GM12872 (cell line): ENCODE measurements around the gene TANC1.

ENCODE experiments used
- CTCF ChIP-seq: IDR thresholded peaks from 3 replicates; pipeline ENCODE4 v1.5.1; 2011; ENCODE audit warnings: low read depth, mild to moderate bottlenecking, low read length, moderate library complexity; ENCODE audit not compliant: insufficient read depth

The TANC1 gene

DNA sequence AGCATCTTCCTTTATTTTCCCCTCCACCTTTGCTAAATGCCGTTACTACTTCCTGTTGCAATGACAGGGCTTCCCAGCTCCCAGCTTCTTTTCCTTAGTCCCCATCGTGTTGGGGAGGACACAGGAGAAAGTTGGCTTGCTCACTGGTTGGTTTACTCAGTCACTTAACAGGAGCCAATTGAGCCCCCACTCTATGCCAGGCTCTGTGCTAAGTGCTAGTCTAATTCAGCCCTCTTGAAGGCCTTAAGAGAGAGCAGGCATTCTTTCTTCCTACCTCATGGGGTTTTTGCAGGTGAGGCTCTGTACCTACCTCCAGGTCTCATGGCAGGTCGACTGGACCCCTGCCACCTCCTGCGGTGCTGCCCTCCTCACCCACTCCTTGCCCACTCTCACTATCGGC, 20.1 kb downstream of the TANC1 start:
- no peak for TF ChIP-seq CTCF

GRCh38 chr2:158989165-158989564, 20.7 kb downstream of the TANC1 start:
- TF ChIP-seq CTCF, result no peak

- no peak for TF ChIP-seq CTCF
These were observed 22.2 kb downstream of the TANC1 start for GRCh38 chr2:158990397-158991214.

- TF ChIP-seq CTCF, result no peak
These were observed 24.6 kb downstream of the TANC1 start for GRCh38 chr2:158993030-158993429.

DNA sequence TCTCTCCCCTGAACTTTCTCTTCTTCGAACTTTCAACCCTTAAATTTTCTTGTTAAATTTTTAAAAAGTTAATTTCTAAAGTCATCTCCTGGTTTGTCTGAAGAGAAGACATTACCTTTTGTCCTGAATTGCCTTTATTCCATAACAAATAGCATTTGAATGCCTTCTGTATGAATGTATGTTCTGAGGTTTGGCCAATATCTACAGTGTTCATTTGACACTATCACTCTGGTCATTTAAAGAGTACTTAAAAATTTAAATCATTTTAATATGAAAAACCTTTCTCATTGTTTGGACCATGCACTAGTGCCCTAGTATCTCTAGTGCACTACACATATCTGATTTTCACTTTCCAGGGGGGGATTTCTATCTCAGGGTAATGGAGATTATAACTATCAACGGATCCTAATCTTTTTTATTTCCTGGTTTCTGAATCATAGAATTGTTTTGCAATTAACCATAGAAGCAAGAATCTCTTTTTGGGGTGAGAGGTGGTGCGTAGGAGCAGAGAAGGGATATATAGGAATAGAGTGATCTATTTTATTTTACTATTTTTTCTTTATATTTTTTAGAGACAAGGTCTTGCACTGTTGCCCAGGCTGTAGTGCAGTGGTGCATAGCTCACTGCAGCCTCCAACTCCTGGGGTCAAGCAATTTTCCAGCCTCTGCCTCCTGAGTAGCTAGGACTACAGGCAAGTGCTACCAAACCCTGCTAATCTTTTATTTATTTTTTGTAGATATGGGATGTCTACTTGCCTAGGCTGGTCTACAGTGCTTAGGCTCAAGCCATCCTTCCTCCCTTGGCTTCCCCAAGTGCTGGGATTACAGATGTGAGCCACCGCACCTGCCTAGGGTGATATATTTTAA, 25.5 kb downstream of the TANC1 start:
- no peak for TF ChIP-seq CTCF

DNA sequence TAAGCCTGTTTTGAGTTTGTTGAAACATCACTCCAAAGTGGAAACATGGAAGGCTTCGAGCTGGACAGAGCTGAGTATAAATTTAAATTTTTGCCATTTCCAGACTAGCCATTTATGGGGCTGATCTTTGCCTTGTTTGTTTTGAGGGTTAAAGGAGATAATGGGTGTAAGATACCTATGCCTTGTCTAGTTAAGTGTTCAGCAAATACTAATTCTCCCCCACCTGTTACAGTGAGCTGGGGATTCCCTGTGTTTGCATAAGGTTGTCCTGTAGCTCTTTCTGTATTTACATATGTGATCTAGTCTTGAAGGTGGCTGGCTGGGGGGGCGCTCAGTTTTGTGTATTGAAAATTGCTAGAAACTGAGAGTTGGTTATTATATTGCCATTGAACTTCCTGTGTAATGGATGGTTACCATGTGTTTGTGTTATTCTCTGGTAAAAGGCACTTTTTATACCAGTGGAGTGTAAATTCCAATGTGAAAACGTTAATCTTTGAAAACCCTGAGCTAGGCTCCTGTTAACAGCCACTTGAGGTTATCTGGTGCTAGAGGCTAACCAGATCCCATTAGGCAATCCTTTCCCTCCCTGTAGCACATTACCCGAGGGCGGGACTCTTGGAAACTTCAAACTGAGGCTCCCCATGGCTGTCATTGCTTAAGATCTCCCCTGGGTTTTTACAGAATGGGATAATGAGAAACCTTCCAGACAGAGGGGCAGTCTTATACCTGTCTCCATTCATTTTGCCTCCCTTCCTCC, 26.7 kb downstream of the TANC1 start:
- TF ChIP-seq CTCF, result no peak

DNA sequence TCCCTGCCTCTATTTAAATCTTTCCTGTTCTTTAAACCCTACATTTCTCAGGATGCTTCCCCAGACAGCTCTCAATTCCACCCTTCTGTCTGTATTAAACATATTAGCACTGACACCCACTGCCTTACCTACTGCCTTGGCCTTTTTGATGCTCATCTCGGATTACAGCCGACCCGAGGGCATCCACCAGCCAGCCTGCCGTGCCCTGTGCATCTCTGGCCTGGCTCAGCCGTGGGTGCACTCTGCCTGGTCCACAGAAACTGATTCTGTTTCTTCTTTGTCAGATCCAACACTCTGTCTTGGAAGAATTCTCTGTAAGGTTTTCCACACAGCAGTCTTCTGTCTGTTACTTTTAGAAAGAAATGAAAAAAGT, 27.2 kb downstream of the TANC1 start:
- no peak for TF ChIP-seq CTCF
